ENCODE measurements around the gene HSPA4. TPM values are rescaled to one million over a fixed set of nuclear protein-coding genes. Genes with fewer than 3 reads are reported as not detected.

The HSPA4 gene
- total and polyA plus RNA-seq, 2 experiments from 2014 or later: 101 to 111 TPM

DNA sequence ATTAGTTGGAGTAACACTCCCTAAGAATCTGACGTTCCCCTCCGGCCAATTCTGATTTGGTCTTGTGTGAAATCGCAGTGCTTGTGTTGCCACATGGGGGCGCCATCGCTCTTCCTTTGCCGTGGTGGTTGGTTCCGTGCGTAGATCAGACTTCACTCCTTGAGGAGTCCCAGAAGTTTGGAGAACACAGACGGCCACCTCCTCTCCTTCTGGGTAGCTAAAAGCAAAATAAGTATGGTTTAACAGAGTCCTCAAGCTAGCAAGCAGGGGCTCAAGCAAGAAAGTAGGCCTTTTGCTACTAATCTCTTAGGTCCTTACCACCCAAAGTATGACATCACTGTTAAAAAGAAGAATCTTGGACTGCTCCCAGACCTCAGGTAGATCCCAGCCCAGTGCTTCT is 59.5 kb downstream of the HSPA4 start:
- Histone ChIP-seq H3K9me2 (ENCODE audit: insufficient read depth) (no peaks in the 10 kb centered on the region), H3F3A (ENCODE audit: insufficient read depth) (no peaks in the 10 kb centered on the region; the same call in none of the 2 replicates), H3K27me3 (replicated peaks; ENCODE audit: insufficient read depth) (no peaks in the 10 kb centered on the region), H3K4me2 (ENCODE audit: unreplicated experiment) (no peak overlapping the region), H3K27ac (no peak overlapping the region), H2AFZ (0 out of 2 replicates have a peak overlapping the region, but pooled peaks have one; percentile 22), H3K36me3 (ENCODE audit: low read depth) (no peaks in the 10 kb centered on the region), H3K4me1 (ENCODE audit: insufficient read depth) (0 out of 2 replicates have a peak, but pooled peaks cover 6% of the 10 kb centered on the region), H3K9me3 (ENCODE audit: low read depth) (no peaks in the 10 kb centered on the region), H3K4me3 (no peak overlapping the region), H3K9ac (no peak overlapping the region), H4K20me1 (ENCODE audit: insufficient read depth) (no peaks in the 10 kb centered on the region), H3K79me2 (ENCODE audit: insufficient read depth) (no peaks in the 10 kb centered on the region)
- DNase-seq: peak; percentile 86
- TF ChIP-seq EZH2 (IDR thresholded peaks at IDR 0.05; ENCODE audit: insufficient read depth, poor library complexity, severe bottlenecking) (no peak), EZH2phosphoT487 (IDR thresholded peaks at IDR 0.05; ENCODE audit: insufficient read depth, low read depth) (no peak)
- 1 to 4% methylated on average over 9 of the region's 9 CpGs for WGBS, 2 experiments (ENCODE audit: low coverage in 1 of 2, low lambda C conversion rate in 2 of 2, missing lambda C conversion rate in 2 of 2)
- in situ Hi-C loops (cut with MboI): loop anchor here (25.0 kb wide), 1 partner anchor 826 kb away; no protein-coding TSS in a partner anchor

DNA sequence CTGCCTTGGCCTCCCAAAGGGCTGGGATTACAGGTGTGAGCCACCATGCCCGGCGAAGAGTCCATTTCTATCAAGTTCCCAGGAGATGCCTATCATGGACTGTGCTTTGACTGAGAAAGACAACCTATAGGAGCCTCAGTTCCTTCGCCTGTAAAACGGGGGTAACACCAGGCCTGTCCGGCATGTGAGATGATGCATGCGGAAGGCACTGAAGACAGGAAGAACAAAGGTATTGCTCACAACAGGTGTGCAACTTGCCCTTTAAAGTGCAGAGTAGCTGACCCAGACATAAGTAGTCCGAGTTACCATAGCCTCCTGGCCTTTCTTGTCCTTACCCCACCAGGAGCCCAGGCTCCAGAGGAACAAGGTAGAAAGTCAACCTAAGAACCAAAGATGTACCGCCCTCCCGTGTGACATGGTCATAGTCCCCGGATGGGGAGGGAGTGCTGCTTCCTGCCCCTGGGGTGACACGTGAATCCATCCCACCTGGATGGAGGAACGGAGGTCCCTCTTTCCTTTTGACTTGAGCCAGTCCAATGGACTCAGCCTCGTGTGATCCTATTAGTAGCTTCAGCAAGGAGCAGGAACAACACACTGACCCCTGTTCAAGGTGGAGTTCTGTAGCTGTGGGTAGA is 60.3 kb downstream of the HSPA4 start:
- Histone ChIP-seq H3K9me3 (ENCODE audit: low read depth) (no peaks in the 10 kb centered on the region), H3K4me2 (ENCODE audit: unreplicated experiment) (no peak overlapping the region), H3K4me1 (ENCODE audit: insufficient read depth) (0 out of 2 replicates have a peak, but pooled peaks cover 6% of the 10 kb centered on the region), H3K9me2 (ENCODE audit: insufficient read depth) (no peaks in the 10 kb centered on the region), H2AFZ (no peak overlapping the region), H3K79me2 (ENCODE audit: insufficient read depth) (no peaks in the 10 kb centered on the region), H3K27me3 (replicated peaks; ENCODE audit: insufficient read depth) (no peaks in the 10 kb centered on the region), H3K4me3 (no peak overlapping the region), H3K9ac (no peak overlapping the region), H3K27ac (no peak overlapping the region), H3K36me3 (ENCODE audit: low read depth) (no peaks in the 10 kb centered on the region), H3F3A (ENCODE audit: insufficient read depth) (no peaks in the 10 kb centered on the region; the same call in 1 of the 2 replicates), H4K20me1 (ENCODE audit: insufficient read depth) (no peaks in the 10 kb centered on the region)
- in situ Hi-C loops (cut with MboI): loop anchor here (25.0 kb wide), 1 partner anchor 825 kb away; no protein-coding TSS in a partner anchor
- DNase-seq: no peak
- TF ChIP-seq EZH2phosphoT487 (IDR thresholded peaks at IDR 0.05; ENCODE audit: insufficient read depth, low read depth): no peak
- TF ChIP-seq EZH2 (IDR thresholded peaks at IDR 0.05; ENCODE audit: insufficient read depth, poor library complexity, severe bottlenecking): no peak
- 72% methylated on average over 13 of the region's 13 CpGs for WGBS, 2 experiments (ENCODE audit: low coverage in 1 of 2, low lambda C conversion rate in 2 of 2, missing lambda C conversion rate in 2 of 2)

DNA sequence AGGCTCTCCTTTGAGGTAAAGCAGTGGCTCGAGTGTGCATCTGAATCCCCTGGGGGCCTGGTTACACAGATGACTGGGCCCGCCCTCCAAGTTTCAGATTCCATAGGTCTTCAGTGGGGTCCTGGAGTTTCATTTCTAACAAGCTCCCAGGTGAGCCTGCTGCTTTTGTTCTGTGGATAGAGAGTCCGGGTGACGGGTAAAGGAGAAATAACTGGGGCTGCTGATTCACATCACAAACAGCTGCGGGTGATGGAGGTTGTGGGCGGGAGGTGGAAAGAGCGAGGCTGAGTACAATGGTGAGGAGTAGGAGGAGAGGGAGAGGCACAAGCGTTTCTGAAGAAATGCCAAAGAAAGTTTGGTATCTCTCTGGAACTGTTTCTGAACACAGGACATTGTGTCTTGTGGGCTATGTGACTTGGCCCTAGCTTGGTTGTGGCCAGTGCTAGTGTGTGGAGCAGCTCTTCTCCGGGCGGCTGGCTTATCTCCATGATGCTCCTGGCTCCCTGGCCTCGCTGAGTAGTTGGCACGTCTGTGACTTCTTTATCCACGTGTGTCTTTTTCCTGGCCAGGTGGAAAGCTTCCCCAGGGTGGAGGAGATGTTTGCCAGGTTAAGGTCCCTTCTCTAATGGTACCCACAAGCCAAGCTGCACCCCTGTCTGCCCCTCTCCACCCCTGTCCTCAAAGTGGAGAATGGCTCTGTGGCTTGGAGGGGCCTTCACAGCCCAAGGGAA is 61.7 kb downstream of the HSPA4 start:
- H3K27ac ChIP-seq: no peak overlapping the region
- no peak overlapping the region for H2AFZ ChIP-seq
- 0 out of 2 replicates have a peak, but pooled peaks cover 6% of the 10 kb centered on the region for H3K4me1 ChIP-seq (ENCODE audit: insufficient read depth)
- in situ Hi-C loops (cut with MboI): loop anchor here (25.0 kb wide), 1 partner anchor 824 kb away; no protein-coding TSS in a partner anchor
- H3K36me3 ChIP-seq (ENCODE audit: low read depth): no peaks in the 10 kb centered on the region
- no peaks in the 10 kb centered on the region for H3K79me2 ChIP-seq (ENCODE audit: insufficient read depth)
- TF ChIP-seq EZH2 (IDR thresholded peaks at IDR 0.05; ENCODE audit: insufficient read depth, poor library complexity, severe bottlenecking): no peak
- H3F3A ChIP-seq (ENCODE audit: insufficient read depth): no peaks in the 10 kb centered on the region; the same call in 1 of the 2 replicates
- no peaks in the 10 kb centered on the region for H4K20me1 ChIP-seq (ENCODE audit: insufficient read depth)
- H3K4me2 ChIP-seq (ENCODE audit: unreplicated experiment): no peak overlapping the region
- H3K9me2 ChIP-seq (ENCODE audit: insufficient read depth): no peaks in the 10 kb centered on the region
- no peak overlapping the region for H3K9ac ChIP-seq
- no peak overlapping the region for H3K4me3 ChIP-seq
- 63 to 65% methylated on average over 13 of the region's 13 CpGs for WGBS, 2 experiments (ENCODE audit: low coverage in 1 of 2, low lambda C conversion rate in 2 of 2, missing lambda C conversion rate in 2 of 2)
- H3K27me3 ChIP-seq (replicated peaks; ENCODE audit: insufficient read depth): no peaks in the 10 kb centered on the region
- no peaks in the 10 kb centered on the region for H3K9me3 ChIP-seq (ENCODE audit: low read depth)
- peak; percentile 63 for DNase-seq

DNA sequence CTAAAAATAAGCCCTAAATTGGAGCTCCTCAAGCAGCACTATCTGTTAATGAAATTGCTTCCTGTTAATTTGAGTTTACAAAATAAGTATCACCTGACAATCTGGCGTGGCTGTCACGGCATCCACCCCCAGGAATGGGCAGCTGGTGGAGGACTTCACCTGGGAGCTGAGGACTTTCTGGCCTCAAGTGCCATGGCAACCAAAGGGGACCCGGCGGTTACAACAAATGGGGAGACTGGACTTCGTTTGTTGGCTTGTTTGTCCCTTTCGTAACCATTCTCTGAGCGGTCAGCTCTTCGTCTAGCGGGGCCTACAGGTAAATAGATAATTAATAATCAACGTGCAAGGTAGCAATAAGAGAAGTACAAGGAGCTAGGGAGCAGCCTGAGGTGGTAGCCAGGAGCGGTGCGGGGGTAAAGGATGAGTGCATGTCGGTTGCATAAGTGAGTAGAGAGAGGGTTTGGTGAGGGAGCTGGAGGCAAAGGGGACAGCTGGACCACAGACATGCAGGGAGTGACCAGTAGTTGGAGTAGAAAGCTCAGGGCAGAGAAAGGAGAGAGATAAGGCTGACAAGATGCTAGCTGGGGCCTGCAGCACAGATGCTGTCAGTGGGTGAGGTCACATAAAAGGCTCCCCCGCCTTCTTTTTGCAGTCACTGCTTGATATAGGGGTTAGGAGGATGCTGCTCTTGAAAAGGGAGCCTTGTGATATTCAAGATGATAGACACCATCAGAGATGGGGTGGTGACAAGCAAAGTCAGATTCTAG is 62.5 kb downstream of the HSPA4 start:
- in situ Hi-C loops (cut with MboI): loop anchor here (25.0 kb wide), 1 partner anchor 823 kb away; no protein-coding TSS in a partner anchor
- Histone ChIP-seq H3K9me2 (ENCODE audit: insufficient read depth) (no peaks in the 10 kb centered on the region), H3F3A (ENCODE audit: insufficient read depth) (no peaks in the 10 kb centered on the region; the same call in 1 of the 2 replicates), H3K9me3 (ENCODE audit: low read depth) (no peaks in the 10 kb centered on the region), H3K79me2 (ENCODE audit: insufficient read depth) (no peaks in the 10 kb centered on the region), H3K27ac (no peak overlapping the region), H4K20me1 (ENCODE audit: insufficient read depth) (no peaks in the 10 kb centered on the region), H3K36me3 (ENCODE audit: low read depth) (no peaks in the 10 kb centered on the region), H3K4me2 (ENCODE audit: unreplicated experiment) (no peak overlapping the region), H3K27me3 (replicated peaks; ENCODE audit: insufficient read depth) (no peaks in the 10 kb centered on the region), H3K4me3 (no peak overlapping the region), H3K4me1 (ENCODE audit: insufficient read depth) (0 out of 2 replicates have a peak, but pooled peaks cover 6% of the 10 kb centered on the region), H2AFZ (no peak overlapping the region), H3K9ac (no peak overlapping the region)
- no peak for TF ChIP-seq EZH2 (IDR thresholded peaks at IDR 0.05; ENCODE audit: insufficient read depth, poor library complexity, severe bottlenecking)
- TF ChIP-seq EZH2phosphoT487 (IDR thresholded peaks at IDR 0.05; ENCODE audit: insufficient read depth, low read depth): no peak
- WGBS, 2 experiments (ENCODE audit: low coverage in 1 of 2, low lambda C conversion rate in 2 of 2, missing lambda C conversion rate in 2 of 2): 80 to 81% methylated on average over 14 of the region's 14 CpGs
- no peak for DNase-seq
